Activated CD4-positive, CD25-positive, alpha-beta regulatory T cell (primary cell): ENCODE data around the gene OCSTAMP.

Source experiments
- DNase-seq, 4 experiments: peaks; one replicate each; lab custom pipeline; 2025; lab: John Stamatoyannopoulos, UW

OCSTAMP gene

GRCh38 chr20:46553926-46554325, 3.5 kb upstream of the OCSTAMP start:
- DNase-seq: no peak

GRCh38 chr20:46552460-46553420, 2.3 kb upstream of the OCSTAMP start:
- no peak for DNase-seq

- DNase-seq: no peak
Measured at GRCh38 chr20:46551522-46552381, 1.3 kb upstream of the OCSTAMP start.

DNA sequence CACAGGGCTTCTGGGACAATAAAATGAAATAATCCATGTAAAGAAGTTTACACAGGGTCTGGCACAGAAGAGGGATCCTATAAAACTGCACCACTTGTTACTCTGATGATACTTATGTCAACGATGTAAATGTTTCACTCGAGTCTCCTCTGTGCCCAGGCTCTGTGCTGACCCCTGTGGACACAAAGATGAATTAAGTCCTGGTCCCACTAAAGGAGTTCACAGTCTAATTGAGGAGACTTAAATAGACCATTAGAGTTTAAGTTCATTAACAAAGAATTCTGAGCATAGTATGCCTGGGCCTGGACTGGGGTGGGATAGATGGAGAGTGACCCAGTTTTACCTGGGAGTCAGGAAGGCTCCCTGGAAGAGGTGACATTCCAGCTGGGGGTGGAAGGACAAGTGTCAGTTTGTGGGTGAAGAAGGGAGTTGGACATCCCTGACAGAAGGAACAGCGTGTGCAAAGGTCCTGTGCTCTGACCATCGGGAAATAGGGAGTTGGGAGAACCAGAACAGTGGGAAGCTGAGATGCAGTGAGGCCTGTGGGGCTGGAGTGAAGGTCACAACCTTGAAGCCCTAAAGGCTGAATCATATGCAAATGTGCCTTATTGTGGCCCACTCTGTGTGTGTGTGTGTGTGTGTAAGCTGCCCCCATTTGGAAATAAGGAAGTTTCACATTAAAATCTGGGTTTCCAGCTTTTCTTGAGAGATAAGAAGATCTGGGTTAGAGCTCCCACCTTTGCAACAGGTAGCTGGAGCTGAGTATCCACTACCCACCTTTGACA, 1.1 kb downstream of the OCSTAMP start:
- DNase-seq: no peak

DNA sequence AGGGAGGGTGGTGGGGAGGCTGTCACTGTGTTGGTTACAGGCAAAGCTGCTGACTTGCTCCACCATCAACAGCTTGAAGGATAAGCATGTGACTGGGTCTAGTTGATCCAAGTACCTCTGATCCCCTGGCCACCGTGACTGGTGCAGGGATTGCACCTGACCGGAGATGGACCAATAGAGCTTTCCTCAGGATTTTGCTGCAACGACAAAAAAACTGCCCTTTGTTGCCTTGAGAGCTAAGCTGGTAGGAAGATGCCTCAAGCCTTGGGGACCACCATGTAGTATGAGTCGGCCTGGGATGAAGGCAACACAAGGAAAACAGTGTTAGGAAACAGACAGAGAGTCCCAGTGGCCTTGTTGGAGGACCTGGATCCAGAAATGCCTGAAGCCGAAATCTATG, 1.8 kb downstream of the OCSTAMP start:
- no peak for DNase-seq

DNA sequence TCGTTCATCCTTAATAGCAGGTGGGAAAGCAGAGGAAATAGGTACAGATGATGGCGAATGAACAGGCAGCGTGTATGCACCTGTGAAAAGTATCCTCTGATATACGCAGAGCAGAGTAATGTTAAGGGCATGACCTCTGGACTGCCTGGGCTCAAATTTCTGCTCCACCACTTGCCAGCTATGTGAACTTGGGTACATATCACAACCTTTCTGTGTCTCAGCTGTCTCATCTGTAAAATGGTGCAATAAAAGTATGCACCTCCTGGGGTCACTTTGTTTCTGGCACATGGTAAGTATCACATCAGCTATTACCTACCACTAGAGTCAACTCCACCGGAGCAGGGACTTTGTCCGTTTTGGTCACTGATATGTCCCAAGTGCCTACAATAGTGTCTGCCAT, 2.5 kb downstream of the OCSTAMP start:
- no peak for DNase-seq

- no peak for DNase-seq
Measured at GRCh38 chr20:46546936-46547335, 3.5 kb downstream of the OCSTAMP start.

GRCh38 chr20:46546298-46546697, 4.2 kb downstream of the OCSTAMP start:
- no peak for DNase-seq

DNA sequence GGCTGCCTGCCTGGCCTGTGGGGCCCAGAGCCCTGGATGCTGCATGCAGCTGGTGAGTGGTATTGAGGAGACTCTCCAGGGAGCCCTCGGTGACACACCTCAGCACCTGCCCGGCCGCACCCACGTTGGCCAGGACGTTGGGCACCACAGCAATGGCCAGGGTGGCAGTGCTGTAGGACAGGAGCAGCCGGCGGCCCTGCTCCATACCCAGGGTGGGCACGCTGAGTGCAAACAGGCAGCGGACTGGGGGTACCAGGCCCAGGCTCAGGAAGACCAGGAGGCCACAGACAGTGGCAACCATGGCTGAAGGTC, 4.7 kb downstream of the OCSTAMP start:
- DNase-seq: no peak

DNA sequence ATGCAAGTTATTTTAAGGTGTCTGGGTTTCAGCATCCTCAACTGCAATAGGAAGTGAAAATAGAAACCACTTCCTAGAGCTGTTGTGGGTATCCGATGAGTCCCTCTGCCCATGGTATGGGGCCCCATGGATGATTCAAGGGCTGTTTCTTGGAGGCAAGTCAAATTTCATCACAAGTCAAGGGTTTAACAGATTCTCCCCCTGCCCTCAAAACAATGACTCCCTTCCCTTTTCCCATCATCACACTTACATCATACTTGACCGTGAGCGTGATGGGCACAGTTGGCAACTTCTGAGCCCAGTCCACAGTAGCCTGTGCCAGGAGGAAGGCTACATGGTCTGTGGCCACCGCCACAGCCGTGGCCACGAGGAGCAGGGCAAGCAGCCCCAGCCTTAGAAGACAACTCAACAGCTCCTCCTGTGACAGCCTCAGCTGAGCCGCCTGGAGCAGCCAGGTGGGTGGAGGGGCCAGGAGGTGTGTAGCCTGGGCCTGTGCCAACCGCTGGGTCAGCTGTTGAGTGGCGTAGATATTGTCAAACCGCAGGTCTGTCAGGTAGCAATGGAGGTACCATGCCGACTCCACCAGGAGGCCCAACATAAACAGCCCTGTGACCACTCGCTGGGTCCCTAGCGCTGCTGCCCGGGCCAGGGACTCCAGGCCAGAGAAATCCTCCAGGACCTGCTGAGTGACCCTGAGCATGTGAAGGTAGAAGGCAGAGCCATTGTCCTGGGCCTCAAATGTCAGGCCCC, 5.2 kb downstream of the OCSTAMP start:
- DNase-seq: no peak

- no peak for DNase-seq
Measured at GRCh38 chr20:46544576-46544975, 5.9 kb downstream of the OCSTAMP start.

DNA sequence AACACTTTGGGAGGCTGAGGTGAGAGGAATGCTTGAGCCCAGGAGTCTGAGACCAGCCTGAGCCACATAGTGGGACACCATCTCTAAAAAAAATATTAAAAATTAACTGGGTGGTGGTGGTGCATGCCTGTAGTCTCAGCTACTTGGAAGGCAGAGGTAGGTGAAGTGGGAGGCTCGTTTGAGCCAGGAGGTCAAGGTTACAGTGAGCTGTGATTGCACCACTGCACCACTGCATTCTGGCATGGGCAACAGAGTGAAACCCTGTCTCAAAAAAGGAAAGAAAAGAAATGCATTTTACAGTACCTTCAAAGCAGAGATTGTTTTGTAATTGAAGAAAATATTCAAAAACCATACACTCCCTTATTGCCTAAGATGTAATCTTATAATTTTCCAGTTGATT, 6.5 kb downstream of the OCSTAMP start:
- no peak for DNase-seq

- no peak for DNase-seq
Measured at GRCh38 chr20:46543033-46543432, 7.4 kb downstream of the OCSTAMP start.

DNA sequence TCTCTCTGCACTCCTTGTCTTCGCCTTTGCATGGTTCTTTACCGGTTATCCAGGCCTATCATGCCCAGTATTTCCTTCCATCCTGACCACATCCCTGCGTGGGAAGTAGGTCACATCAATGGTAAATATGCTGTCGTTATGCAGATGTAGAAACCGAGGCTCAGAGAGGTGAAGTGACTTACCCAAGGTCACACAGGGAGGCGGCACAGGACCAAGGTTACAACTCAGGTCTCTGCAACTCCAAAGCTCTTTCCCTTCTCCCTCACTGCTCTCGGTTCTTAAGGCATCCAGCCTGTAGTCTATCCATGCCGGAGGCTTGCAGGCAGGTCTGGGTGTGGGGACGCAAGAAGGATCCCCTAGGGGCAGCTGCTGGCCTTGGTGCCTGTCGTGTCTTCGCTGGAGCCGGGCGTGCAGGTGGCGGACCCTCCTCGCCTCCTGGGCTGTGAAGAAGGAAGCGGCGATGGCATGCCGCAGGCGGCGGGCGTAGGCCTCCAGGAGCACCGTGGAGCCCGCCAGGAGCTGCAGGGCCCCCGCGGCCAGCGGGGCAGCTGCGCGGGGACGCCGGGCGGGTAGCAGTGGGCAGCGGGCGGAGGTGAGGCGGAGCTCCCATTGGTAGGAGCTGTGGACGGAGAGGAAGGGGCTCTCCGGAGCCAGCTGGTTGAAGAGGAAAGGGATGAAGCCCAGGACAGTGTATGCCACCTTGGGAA, 9.1 kb downstream of the OCSTAMP start:
- DNase-seq: no peak

- DNase-seq: no peak
Measured at GRCh38 chr20:46539113-46539512, 11.3 kb downstream of the OCSTAMP start.

DNA sequence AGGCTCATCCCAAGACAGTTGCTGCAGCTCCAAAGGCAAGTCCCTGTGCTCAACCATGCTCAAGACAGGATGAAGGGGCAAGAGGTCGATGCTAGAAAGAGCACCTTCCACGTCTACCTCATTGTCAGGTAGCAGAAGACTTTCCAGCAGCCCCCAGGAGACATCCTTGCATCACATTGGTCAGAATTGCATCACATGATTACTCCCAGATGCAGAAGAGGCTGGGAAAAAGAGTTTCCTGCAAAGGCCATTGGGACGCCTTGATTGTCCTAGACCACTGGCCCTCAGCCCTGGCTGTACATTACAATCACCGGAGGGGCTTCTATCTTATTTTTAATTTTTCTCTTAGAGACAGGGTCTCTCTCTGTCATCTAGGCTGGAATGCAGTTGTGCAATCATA, 19.8 kb downstream of the OCSTAMP start:
- DNase-seq: no peak

DNA sequence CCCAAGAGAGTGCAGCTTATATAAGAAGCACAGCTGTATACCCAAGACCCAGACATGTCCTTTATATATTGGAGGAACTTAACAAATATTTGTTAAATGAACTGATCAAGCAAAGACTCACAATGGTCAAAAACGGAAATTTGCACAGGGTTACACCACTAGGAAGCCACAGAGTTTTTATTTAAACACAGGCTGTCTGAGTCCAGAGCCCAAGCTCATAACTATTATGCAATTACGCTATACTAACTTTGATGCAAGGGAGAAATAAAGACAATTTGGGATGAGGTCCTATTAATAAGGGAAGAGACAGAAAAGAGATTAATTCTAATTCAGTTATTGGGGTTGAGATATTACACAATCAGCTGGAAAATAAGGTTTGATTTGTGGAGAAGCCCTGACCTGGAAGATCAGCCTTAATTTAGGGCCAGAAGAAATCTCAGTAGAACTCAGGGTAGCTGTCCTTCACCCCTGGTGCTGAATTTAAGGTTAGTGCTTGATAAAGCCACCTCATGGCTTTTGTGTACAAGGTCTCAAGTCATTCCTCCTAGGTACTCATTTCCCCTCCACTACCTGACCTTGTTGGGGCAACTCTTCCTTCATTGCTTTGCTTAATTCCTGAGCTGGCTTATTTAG, 26.6 kb downstream of the OCSTAMP start:
- DNase-seq: no peak

GRCh38 chr20:46523108-46523507, 27.3 kb downstream of the OCSTAMP start:
- DNase-seq: no peak

DNA sequence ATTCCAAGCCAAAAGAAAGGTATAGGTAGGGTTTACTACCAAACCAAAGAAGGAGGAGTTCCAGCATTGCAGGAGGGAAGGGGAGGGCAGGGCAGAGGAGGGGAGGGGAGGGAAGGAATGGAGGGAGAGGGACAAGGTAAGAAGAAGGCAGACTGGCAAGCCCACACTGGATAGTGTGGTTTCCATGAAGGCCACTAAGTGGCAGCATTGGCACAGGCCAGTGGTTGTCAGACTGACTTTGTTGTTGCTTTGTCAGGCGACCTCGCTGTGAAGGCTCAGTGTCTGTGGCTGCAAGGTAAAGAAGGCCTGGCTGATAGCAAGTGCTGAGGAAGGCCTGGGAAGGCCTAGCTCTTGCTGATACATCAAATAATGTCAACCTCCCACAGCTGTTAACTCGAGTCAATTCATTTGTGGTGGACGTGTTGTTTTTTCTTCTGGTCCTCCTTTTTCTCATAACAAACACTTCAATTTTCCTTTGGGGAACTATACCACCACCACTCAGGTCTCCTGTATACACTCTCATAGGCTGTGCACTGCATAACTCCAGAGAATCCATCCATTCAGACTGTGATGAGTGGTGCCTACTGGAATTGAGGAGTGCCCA, 29.4 kb downstream of the OCSTAMP start:
- DNase-seq: peak in 1 of 4 experiments; percentile 21

DNA sequence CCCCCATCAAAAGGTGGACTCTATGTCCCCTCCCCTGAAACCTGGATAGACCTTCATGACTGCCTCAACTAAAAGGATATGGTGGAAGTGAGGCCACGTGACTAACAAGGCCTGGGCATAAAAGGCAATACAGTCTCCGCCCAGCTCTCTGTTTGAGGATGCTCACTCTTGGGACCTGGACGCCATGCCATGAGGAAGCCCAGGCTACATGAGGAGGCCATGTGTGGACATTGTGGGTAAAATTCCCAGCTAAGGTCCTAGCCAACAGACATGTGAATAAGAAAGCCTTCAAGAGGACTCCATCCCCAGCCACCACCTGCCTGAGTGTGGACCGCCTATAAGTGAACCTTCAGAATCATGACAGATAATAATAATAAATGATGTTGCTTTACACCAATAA, 29.9 kb downstream of the OCSTAMP start:
- DNase-seq: no peak
